Measurements from ENCODE around the gene SCLT1.

Gene SCLT1

GRCh38 chr4:128848461-128848860 lies 244.9 kb downstream of the SCLT1 start:
- TF ChIP-seq EGR1 (IDR thresholded peaks at IDR 0.05) = no peak
- no peak for TF ChIP-seq TAF1 (IDR thresholded peaks at IDR 0.05; ENCODE audit: low read depth)
- no peak for TF ChIP-seq USF1 (IDR thresholded peaks at IDR 0.05)
- TF ChIP-seq YY1 (IDR thresholded peaks at IDR 0.05; ENCODE audit: low read depth) = no peak
- no peak for TF ChIP-seq CEBPB (IDR thresholded peaks at IDR 0.05)
- TF ChIP-seq REST (IDR thresholded peaks at IDR 0.05; ENCODE audit: low read depth) = no peak
- no peak for TF ChIP-seq NFIC (IDR thresholded peaks at IDR 0.05)
- TF ChIP-seq EP300 (IDR thresholded peaks at IDR 0.05; ENCODE audit: borderline replicate concordance) = no peak
- no peak for TF ChIP-seq RAD21 (IDR thresholded peaks at IDR 0.05; ENCODE audit: low read depth)
- no peak for TF ChIP-seq TEAD4 (IDR thresholded peaks at IDR 0.05)
- no peak for TF ChIP-seq TCF12 (IDR thresholded peaks at IDR 0.05; ENCODE audit: low read depth)
- TF ChIP-seq ZBTB7A (IDR thresholded peaks at IDR 0.05; ENCODE audit: low read depth) = no peak

GRCh38 chr4:128847082-128847724 lies 246.1 kb downstream of the SCLT1 start:
- TF ChIP-seq ZBTB7A (IDR thresholded peaks at IDR 0.05; ENCODE audit: low read depth) (no peak), CEBPB (IDR thresholded peaks at IDR 0.05) (no peak)

GRCh38 chr4:128846063-128846462 lies 247.3 kb downstream of the SCLT1 start:
- TF ChIP-seq MAX (IDR thresholded peaks at IDR 0.05) (no peak), REST (IDR thresholded peaks at IDR 0.05; ENCODE audit: low read depth) (no peak), CREB1 (IDR thresholded peaks at IDR 0.05; ENCODE audit: low read depth) (no peak), ZBTB7A (IDR thresholded peaks at IDR 0.05; ENCODE audit: low read depth) (no peak), TEAD4 (IDR thresholded peaks at IDR 0.05) (no peak), EGR1 (IDR thresholded peaks at IDR 0.05) (no peak), CEBPB (IDR thresholded peaks at IDR 0.05) (no peak), FOXM1 (IDR thresholded peaks at IDR 0.05; ENCODE audit: borderline replicate concordance, low read depth) (no peak), TCF12 (IDR thresholded peaks at IDR 0.05; ENCODE audit: low read depth) (no peak), YY1 (IDR thresholded peaks at IDR 0.05; ENCODE audit: low read depth) (no peak), TAF1 (IDR thresholded peaks at IDR 0.05; ENCODE audit: low read depth) (no peak), USF1 (IDR thresholded peaks at IDR 0.05) (no peak), NFIC (IDR thresholded peaks at IDR 0.05) (no peak), EP300 (IDR thresholded peaks at IDR 0.05; ENCODE audit: borderline replicate concordance) (no peak), RAD21 (IDR thresholded peaks at IDR 0.05; ENCODE audit: low read depth) (no peak)

- TF ChIP-seq ZBTB7A (IDR thresholded peaks at IDR 0.05; ENCODE audit: low read depth) (no peak), CREB1 (IDR thresholded peaks at IDR 0.05; ENCODE audit: low read depth) (no peak)
Measured at GRCh38 chr4:128844931-128845330, 248.4 kb downstream of the SCLT1 start.

GRCh38 chr4:128841402-128841801 lies 251.9 kb downstream of the SCLT1 start:
- TF ChIP-seq ZBTB7A (IDR thresholded peaks at IDR 0.05; ENCODE audit: low read depth) = no peak
- no peak for TF ChIP-seq YY1 (IDR thresholded peaks at IDR 0.05; ENCODE audit: low read depth)
- no peak for TF ChIP-seq TAF1 (IDR thresholded peaks at IDR 0.05; ENCODE audit: low read depth)
- peak; percentile 48; the same call in 1 of the 2 replicates for TF ChIP-seq TEAD4 (IDR thresholded peaks at IDR 0.05)
- 0 out of 2 replicates have a peak, but pooled peaks have one; percentile 25 for TF ChIP-seq EP300 (IDR thresholded peaks at IDR 0.05; ENCODE audit: borderline replicate concordance)
- no peak for TF ChIP-seq REST (IDR thresholded peaks at IDR 0.05; ENCODE audit: low read depth)
- no peak for TF ChIP-seq CREB1 (IDR thresholded peaks at IDR 0.05; ENCODE audit: low read depth)

All from Ishikawa (cell line).